Smooth muscle cell (in vitro differentiated cells): ENCODE results near the gene PLCH1. TPM values are rescaled to one million over a fixed set of nuclear protein-coding genes. Genes with fewer than 3 reads are reported as not detected.

Experiments
- DNase-seq: peaks from one replicate; lab custom pipeline; 2025; ENCODE audit not compliant: unreplicated experiment; lab: John Stamatoyannopoulos, UW
- H2AFZ ChIP-seq: fragments of 200-600 bp; sonication (generic); 2 replicates; pipeline ENCODE4 v1.6.0; 2016; ENCODE audit warnings: antibody characterized with exemption, low read depth, mild to moderate bottlenecking
- H3F3A ChIP-seq: fragments of 200-600 bp; sonication (generic); 2 replicates; pipeline ENCODE4 v1.6.0; 2017; ENCODE audit warnings: antibody characterized with exemption, low read depth
- H3K27ac ChIP-seq: fragments of 200-600 bp; sonication (generic); 2 replicates; pipeline ENCODE4 v1.5.1; 2016; ENCODE audit warnings: low read depth, mild to moderate bottlenecking
- H3K27me3 ChIP-seq: fragments of 200-600 bp; sonication (generic); 2 replicates; pipeline ENCODE4 v1.6.1; 2016; ENCODE audit warnings: low read depth, mild to moderate bottlenecking
- H3K36me3 ChIP-seq: fragments of 200-600 bp; sonication (generic); 2 replicates; pipeline ENCODE4 v1.5.1; 2016; ENCODE audit warnings: low read depth
- H3K4me1 ChIP-seq: fragments of 200-600 bp; sonication (generic); 2 replicates; pipeline ENCODE4 v1.5.1; 2016; ENCODE audit warnings: low read depth
- H3K4me2 ChIP-seq: fragments of 200-600 bp; sonication (generic); 2 replicates; pipeline ENCODE4 v1.6.0; 2016; ENCODE audit warnings: mild to moderate bottlenecking
- H3K4me3 ChIP-seq: fragments of 200-600 bp; sonication (generic); 2 replicates; pipeline ENCODE4 v1.5.1; 2016; ENCODE audit warnings: mild to moderate bottlenecking
- H3K79me2 ChIP-seq: fragments of 200-600 bp; sonication (generic); 2 replicates; pipeline ENCODE4 v1.6.0; 2016; ENCODE audit warnings: low read depth, mild to moderate bottlenecking
- H3K9ac ChIP-seq: fragments of 200-600 bp; sonication (generic); 2 replicates; pipeline ENCODE4 v1.6.0; 2016; ENCODE audit warnings: low read depth
- H3K9me3 ChIP-seq: fragments of 200-600 bp; sonication (generic); replicated peaks from 2 replicates; pipeline ENCODE4 v1.5.1; 2016; ENCODE audit warnings: low read depth
- H4K20me1 ChIP-seq: fragments of 200-600 bp; sonication (generic); 2 replicates; pipeline ENCODE4 v1.6.0; 2016; ENCODE audit warnings: low read depth
- WGBS: methylation state at CpG from one replicate; pipeline ENCODE4 v1.1.7; 2016; ENCODE audit warnings: low lambda C conversion rate; 5-methylcytosine and 5-hydroxymethylcytosine counted together
- polyA plus RNA-seq: library from polyadenylated mRNA; unstranded; fragments of >200 nt; fragmentation: Nextera tagmentation; extraction: Ambion mirVana; gene quantifications from 2 replicates; pipeline ENCODE4 v1.2.1, GENCODE V29; 2016
- total RNA-seq: library from RNA; depleted of rRNA; stranded (reverse); fragments of >200 nt; gene quantifications from 2 replicates; pipeline ENCODE4 v1.2.3, GENCODE V29; 2014
- TF ChIP-seq, protein P1 (sequence below): fragments of 200-600 bp; sonication (generic); IDR thresholded peaks from 2 replicates; pipeline ENCODE4 v1.5.1; 2017; ENCODE audit warnings: borderline replicate concordance, mild to moderate bottlenecking, antibody characterized with exemption; ENCODE audit not compliant: insufficient read depth, poor library complexity, severe bottlenecking

The PLCH1 gene
- total and polyA plus RNA-seq, 2 experiments from 2014 or later: 0.36 TPM; not detected in 1

- no peak for DNase-seq
- WGBS: 17% methylated on average over 14 of the region's 14 CpGs
- no peaks in the 10 kb centered on the region for H3K36me3 ChIP-seq
- H3K4me2 ChIP-seq: peak overlapping the region; percentile 71
- no peaks in the 10 kb centered on the region for H3K79me2 ChIP-seq
- H3K27ac ChIP-seq: no peak overlapping the region
- H2AFZ ChIP-seq: no peak overlapping the region
- no peaks in the 10 kb centered on the region for H3F3A ChIP-seq
- no peaks in the 10 kb centered on the region for H4K20me1 ChIP-seq
- peak overlapping the region; percentile 22 for H3K4me3 ChIP-seq
- no peaks in the 10 kb centered on the region for H3K9me3 ChIP-seq
- no peak overlapping the region for H3K9ac ChIP-seq
- peaks cover 9% of the 10 kb centered on the region for H3K27me3 ChIP-seq
- TF ChIP-seq, protein P1, sequence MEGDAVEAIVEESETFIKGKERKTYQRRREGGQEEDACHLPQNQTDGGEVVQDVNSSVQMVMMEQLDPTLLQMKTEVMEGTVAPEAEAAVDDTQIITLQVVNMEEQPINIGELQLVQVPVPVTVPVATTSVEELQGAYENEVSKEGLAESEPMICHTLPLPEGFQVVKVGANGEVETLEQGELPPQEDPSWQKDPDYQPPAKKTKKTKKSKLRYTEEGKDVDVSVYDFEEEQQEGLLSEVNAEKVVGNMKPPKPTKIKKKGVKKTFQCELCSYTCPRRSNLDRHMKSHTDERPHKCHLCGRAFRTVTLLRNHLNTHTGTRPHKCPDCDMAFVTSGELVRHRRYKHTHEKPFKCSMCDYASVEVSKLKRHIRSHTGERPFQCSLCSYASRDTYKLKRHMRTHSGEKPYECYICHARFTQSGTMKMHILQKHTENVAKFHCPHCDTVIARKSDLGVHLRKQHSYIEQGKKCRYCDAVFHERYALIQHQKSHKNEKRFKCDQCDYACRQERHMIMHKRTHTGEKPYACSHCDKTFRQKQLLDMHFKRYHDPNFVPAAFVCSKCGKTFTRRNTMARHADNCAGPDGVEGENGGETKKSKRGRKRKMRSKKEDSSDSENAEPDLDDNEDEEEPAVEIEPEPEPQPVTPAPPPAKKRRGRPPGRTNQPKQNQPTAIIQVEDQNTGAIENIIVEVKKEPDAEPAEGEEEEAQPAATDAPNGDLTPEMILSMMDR: no peak
- no peaks in the 10 kb centered on the region for H3K4me1 ChIP-seq
These were observed 68.5 kb downstream of the PLCH1 start for GRCh38 chr3:155676252-155676981.

GRCh38 chr3:155675094-155675493, 69.8 kb downstream of the PLCH1 start:
- H2AFZ ChIP-seq: no peak overlapping the region
- no peaks in the 10 kb centered on the region for H3F3A ChIP-seq
- peaks cover 17% of the 10 kb centered on the region for H3K27me3 ChIP-seq
- H3K9me3 ChIP-seq: no peaks in the 10 kb centered on the region
- H4K20me1 ChIP-seq: no peaks in the 10 kb centered on the region
- no peak overlapping the region for H3K9ac ChIP-seq
- H3K4me1 ChIP-seq: no peaks in the 10 kb centered on the region
- H3K4me3 ChIP-seq: no peak overlapping the region
- no peak overlapping the region for H3K27ac ChIP-seq
- no peak overlapping the region for H3K4me2 ChIP-seq
- 95% methylated on average over 1 of the region's 1 CpG for WGBS
- H3K36me3 ChIP-seq: no peaks in the 10 kb centered on the region
- no peak for DNase-seq
- no peaks in the 10 kb centered on the region for H3K79me2 ChIP-seq
- TF ChIP-seq, protein P1: no peak

DNA sequence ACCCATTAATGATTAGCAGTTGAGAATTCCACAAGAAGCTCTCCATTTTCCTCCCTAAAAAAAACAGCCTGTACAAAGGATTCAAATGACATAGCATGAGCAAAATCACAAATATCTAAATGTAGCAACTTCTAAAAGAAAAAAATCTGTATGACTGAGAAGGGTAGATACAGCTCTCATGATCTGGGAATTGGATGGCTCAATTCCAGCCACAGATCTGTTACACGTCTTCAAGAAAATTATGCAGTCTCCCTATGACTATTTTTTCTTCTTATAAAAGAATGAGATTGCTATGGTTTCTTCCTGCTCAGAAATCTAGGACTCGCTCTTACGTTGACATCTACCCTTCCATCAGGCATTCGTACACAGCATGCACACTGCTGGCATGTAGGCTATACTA, 71.5 kb downstream of the PLCH1 start:
- no peak for DNase-seq
- H3K9me3 ChIP-seq: no peaks in the 10 kb centered on the region
- H3K4me3 ChIP-seq: no peak overlapping the region
- no peaks in the 10 kb centered on the region for H4K20me1 ChIP-seq
- no peaks in the 10 kb centered on the region for H3F3A ChIP-seq
- H3K4me2 ChIP-seq: no peak overlapping the region
- TF ChIP-seq, protein P1: no peak
- H3K79me2 ChIP-seq: no peaks in the 10 kb centered on the region
- H3K27me3 ChIP-seq: peaks cover 21% of the 10 kb centered on the region
- H3K9ac ChIP-seq: no peak overlapping the region
- no peak overlapping the region for H2AFZ ChIP-seq
- no peak overlapping the region for H3K27ac ChIP-seq
- 97% methylated on average over 4 of the region's 4 CpGs for WGBS
- no peaks in the 10 kb centered on the region for H3K36me3 ChIP-seq
- no peaks in the 10 kb centered on the region for H3K4me1 ChIP-seq

GRCh38 chr3:155670335-155670734, 74.5 kb downstream of the PLCH1 start:
- no peaks in the 10 kb centered on the region for H3K79me2 ChIP-seq
- peaks cover 19% of the 10 kb centered on the region for H3K27me3 ChIP-seq
- H3F3A ChIP-seq: peaks cover 4% of the 10 kb centered on the region
- H3K4me3 ChIP-seq: no peak overlapping the region
- no peaks in the 10 kb centered on the region for H3K9me3 ChIP-seq
- no peaks in the 10 kb centered on the region for H3K36me3 ChIP-seq
- TF ChIP-seq, protein P1: no peak
- DNase-seq: no peak
- no peak overlapping the region for H3K4me2 ChIP-seq
- H3K27ac ChIP-seq: no peak overlapping the region
- peaks cover 4% of the 10 kb centered on the region for H3K4me1 ChIP-seq
- H4K20me1 ChIP-seq: peaks cover under 1% of the 10 kb centered on the region
- no peak overlapping the region for H3K9ac ChIP-seq
- no peak overlapping the region for H2AFZ ChIP-seq
- 77% methylated on average over 2 of the region's 2 CpGs for WGBS
